ENCODE data around the gene FHIT.
A peak's percentile ranks its signal among the peaks of the same experiment; 100 is the strongest.

The FHIT gene

DNA sequence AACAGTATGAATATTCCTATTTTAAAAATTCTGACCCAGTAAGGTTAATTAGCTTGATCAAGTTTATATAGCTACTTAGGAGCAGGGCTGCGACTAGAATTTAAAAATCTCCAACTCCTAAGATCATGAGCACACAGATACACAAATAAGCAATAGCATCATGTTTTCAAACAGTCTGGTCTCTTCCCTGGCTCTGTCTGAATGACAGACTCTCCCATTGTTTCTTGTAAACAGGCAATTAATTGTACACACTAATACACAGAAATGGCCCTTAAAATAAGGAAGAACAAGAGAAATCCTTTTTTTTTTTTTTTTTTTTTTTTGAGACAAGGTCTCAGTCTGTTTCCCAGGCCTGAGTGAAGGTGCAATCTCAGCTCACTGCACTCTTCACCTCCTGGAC, 1137.1 kb downstream of the FHIT start:
- DNase-seq (ENCODE audit: low read depth in 3 of 3): no peak

DNA sequence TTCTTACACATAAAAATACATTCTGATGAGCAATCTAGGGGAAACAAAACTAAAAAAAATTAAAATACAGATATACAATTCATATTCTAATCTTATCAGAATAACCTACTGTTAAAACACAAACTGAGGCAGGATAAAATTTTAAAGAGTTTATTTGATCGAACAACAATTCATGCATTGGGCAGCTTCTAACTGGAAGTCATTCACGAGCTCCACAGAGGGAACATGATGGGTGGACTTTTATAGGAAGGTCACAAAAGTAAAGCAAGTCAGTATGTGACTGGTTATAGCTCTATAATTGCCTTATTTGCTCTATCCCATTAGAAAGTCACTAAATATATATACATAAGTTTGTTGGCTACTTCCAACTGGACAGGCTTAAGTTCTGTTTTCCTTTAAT, 1144.0 kb downstream of the FHIT start:
- no peak for DNase-seq (ENCODE audit: low read depth in 3 of 3)

DNA sequence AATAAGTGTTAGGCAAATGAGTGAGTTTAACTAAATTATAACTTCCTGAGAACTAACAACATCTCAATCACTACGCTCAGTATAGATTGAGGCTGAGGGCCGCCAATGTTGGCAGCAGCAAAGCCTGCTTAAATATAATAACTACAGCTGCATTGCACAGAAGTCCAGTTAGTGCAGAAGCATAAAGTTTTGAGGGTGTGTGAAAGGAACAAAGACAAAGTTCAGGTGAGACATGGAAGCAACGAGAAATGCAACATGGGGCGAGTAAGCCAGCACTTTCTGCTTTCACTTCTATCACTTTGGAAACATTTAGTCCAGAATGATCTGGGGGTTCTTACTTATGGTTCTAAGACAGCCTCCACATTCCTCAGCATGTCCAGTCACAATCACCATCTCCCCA, 1149.1 kb downstream of the FHIT start:
- DNase-seq (ENCODE audit: low read depth in 3 of 3): no peak

DNA sequence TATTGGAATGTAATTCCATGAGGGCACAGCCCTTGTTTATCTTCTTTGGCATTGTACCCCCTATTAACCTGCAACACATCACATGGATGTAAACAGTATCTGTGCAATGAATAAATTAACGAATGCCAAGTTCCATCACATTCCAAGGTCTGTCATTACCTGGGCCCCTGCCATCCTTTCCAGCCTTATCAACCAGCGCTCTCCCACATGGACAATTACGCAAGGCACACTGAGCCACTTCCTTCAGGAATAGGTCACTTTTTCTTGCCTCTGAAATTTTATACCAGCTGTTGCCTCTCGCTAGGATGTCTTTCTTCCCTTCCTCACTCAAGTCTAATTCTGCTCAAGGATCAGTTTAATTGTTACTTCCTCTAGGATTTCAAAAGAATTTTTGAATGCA, 1149.6 kb downstream of the FHIT start:
- no peak for DNase-seq (ENCODE audit: low read depth in 3 of 3)

DNA sequence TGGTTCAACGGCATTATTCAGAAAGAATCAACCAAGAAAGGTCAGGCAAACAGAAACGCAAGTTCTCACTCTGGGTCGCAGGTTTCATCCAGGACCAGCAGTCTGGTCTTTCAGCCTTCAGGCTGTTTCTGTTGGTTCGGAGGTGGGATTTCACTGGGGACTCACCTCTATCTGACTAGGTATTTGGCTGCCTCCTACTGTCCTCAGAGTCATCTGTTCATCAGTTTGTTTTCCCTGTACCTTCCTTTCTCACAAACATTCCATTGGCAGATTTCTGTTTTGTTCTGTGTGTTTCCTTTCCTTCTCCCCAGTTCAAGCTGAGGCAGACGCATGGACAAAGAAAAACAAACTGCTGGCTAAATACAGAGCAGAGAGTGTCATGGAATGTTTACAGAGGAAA, 1154.8 kb downstream of the FHIT start:
- DNase-seq (ENCODE audit: low read depth in 3 of 3): no peak

DNA sequence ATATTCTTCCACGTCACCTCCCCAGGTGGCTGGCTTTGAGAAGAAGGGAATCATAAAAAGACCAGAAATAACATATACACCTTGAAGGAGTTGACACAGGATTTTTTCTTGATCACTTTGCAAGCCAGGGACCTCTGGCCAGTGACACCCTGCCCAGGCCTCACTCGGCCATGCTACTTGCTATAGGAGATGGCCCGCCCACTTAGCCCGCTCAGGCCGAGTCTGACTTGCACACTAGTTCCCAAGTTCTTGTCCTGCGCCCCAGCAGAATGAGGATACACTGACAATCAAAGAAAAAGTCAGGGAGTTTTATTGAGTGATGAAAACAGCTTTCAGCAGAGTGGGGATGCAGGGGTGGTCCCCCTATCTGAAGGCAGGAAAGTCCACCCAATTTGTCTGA, 1155.3 kb downstream of the FHIT start:
- DNase-seq (ENCODE audit: low read depth in 3 of 3): no peak

- DNase-seq (ENCODE audit: low read depth in 3 of 3): no peak
These were observed 1155.7 kb downstream of the FHIT start for GRCh38 chr3:60095516-60095915.

GRCh38 chr3:60094392-60094947, 1156.8 kb downstream of the FHIT start:
- DNase-seq (ENCODE audit: low read depth in 3 of 3): no peak

- DNase-seq (ENCODE audit: low read depth in 3 of 3): no peak
These were observed 1160.7 kb downstream of the FHIT start for GRCh38 chr3:60090548-60090947.

DNA sequence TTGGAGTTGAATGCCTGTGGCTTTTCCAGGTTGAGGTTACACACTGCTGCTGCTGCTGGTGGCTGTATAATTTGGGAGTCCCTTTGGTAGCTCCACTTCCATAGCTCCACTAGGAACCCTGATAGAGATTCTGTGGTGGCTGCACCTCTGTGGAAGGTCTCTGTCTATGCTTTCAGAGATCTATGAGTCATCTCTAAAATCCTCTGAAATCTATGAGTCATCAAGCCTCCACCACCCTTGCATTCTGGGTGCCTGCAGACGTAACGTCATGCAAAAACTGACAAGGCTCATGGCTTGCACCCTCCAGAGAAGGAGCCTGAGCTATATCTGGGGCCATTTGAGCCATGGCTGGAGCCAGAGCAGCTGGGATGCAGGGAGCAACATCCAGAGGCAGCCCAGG, 1164.4 kb downstream of the FHIT start:
- peak in 2 of 3 experiments; percentile 32 to 34 for DNase-seq (ENCODE audit: low read depth in 3 of 3)

GRCh38 chr3:60085649-60086048, 1165.6 kb downstream of the FHIT start:
- no peak for DNase-seq (ENCODE audit: low read depth in 3 of 3)

DNA sequence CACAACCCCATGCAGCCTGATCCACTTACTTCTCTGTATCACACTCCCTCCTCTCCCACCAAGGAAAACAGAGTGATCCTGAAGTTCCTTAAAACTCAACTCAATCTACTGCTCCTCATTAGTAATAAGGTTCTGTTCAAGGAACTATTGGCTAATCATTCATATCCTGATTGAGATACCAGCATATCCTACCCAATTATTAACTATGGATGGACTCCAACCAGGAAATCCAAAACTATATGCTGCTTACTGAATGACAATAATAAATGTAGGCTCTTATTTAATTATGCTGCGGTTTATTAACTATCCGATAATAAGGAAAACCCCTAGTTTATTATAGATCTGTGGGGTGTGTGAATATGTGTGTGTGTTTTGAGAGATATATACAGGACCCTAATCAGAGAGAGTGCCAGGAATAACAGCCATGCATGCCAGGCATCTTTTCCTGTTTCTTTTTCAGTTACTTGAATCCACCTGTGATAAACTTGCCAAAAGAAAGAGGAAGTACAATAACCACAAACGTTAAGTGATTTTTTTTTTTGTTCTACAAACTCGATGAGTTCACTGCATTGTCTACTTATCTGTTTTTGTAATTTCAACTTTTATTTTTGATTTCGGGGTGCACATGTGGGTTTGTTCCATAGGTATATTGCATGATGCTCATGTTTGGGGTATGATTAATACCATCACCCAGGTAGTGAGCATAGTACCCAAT, 1169.7 kb downstream of the FHIT start:
- DNase-seq (ENCODE audit: low read depth in 3 of 3): no peak

- DNase-seq (ENCODE audit: low read depth in 3 of 3): no peak
These were observed 1170.6 kb downstream of the FHIT start for GRCh38 chr3:60080648-60081047.

- DNase-seq (ENCODE audit: low read depth in 3 of 3): peak; percentile 22 to 43 (median 32)
These were observed 1172.2 kb downstream of the FHIT start for GRCh38 chr3:60079076-60079475.

- no peak for DNase-seq (ENCODE audit: low read depth in 3 of 3)
These were observed 1174.9 kb downstream of the FHIT start for GRCh38 chr3:60076331-60076730.

- no peak for DNase-seq (ENCODE audit: low read depth in 3 of 3)
These were observed 1177.3 kb downstream of the FHIT start for GRCh38 chr3:60073942-60074341.

DNA sequence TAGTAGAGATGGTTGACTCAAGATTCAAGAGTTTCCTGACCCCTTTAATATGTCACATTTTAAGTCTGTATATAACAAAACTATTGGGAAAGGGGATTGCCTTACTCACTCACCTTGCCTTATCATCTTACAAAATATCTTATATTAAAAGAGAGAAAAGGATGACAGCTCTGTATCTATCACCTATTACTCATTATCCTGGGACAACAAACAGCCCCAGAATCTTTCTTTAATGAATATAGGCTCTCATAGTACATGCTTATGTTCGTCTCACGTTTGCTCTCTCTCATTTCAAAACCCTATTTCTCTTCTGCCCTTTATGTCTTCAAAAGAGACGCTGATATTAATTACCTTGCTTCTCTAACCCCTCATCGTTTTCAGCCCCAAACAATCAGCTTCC, 1178.0 kb downstream of the FHIT start:
- no peak for DNase-seq (ENCODE audit: low read depth in 3 of 3)

DNA sequence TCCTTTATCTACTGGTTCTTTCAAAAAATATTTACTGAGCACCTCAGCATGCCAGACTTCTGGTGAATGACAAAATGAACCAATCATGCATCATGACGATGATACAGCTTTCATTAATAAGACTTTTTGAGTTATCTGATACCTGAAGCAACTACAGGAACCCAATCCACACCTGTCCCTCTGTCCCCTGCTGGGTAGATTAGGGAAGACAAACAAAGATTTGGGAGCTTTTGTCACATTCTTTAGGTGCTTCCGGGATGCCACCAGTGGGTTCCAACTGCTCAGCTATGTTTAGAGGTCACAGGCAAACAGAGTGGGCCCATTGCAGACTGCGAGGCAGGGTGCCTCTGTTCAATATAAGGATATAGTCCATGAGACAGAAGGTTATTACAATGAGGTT, 1180.9 kb downstream of the FHIT start:
- no peak for DNase-seq (ENCODE audit: low read depth in 3 of 3)

DNA sequence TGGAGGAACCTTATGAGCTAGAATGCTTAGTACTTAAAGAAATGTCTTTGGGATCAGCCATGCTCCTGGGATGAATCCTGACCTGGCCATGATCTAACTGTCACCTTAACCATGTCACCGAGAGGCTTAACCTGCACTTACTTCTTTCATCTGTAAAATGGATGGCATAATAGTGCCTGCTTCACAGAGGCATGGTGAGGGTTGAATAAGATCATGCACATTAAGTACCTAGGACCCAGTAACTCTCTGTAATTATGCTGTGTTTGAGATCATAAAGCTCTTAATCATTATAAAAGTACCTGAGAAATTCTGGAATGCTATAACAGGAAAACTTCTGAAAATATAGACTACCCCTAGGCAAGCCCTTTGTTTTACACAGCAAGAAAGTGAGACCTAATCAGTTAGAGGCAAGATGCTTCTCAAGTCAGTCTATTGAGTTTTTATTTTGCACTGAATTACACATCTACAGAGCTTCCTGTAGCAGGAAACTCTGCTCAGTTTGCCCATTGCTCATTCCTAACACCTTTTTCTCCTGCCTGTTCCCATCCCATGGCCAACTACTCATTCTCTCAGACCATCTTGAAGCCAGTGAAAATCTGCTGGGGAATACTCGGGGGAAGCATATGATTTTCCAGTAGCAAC, 1185.9 kb downstream of the FHIT start:
- DNase-seq (ENCODE audit: low read depth in 3 of 3): no peak

- DNase-seq (ENCODE audit: low read depth in 3 of 3): no peak
These were observed 1186.8 kb downstream of the FHIT start for GRCh38 chr3:60064210-60065178.

- no peak for DNase-seq (ENCODE audit: low read depth in 3 of 3)
These were observed 1194.8 kb downstream of the FHIT start for GRCh38 chr3:60056404-60056803.

- DNase-seq (ENCODE audit: low read depth in 3 of 3): no peak
These were observed 1195.5 kb downstream of the FHIT start for GRCh38 chr3:60055765-60056164.
